PC-9 (cell line): ENCODE measurements around the gene RAI2.

Experiments
- CTCF ChIP-seq: fragments of 200-600 bp; sonication (generic); conservative IDR thresholded peaks from 2 replicates; pipeline ENCODE4 v1.6.1; 2017; ENCODE audit warnings: mixed run types, antibody characterized with exemption, mild to moderate bottlenecking, moderate library complexity
- EZH2 ChIP-seq: fragments of 200-600 bp; sonication (generic); IDR thresholded peaks from 2 replicates; pipeline ENCODE4 v1.8.0; 2017; ENCODE audit warnings: antibody characterized with exemption, low read depth

- TF ChIP-seq CTCF (no peak), EZH2 (no peak)
These were observed 452 bp upstream of the RAI2 start for GRCh38 chrX:17861489-17862011.
